Activated naive CD8-positive, alpha-beta T cell treated with anti-CD3 and anti-CD28 coated beads, Interleukin-2, amount 50 U/mL, for 24 hours (primary cell): Measurements from ENCODE around the gene MYO18B.

Experiments
- ATAC-seq: fragments of 150-1000 bp; cut with Tn5 transposase; one replicate; pipeline ENCODE4 v1.10.0; 2021
- DNase-seq: peaks from one replicate; pipeline ENCODE4 v3.0.0; 2021
- H3K27ac Mint-ChIP-seq: one replicate; pipeline ENCODE4 v1.8.0; 2021; ENCODE audit warnings: mild to moderate bottlenecking, mixed read lengths
- H3K27me3 Mint-ChIP-seq: one replicate; pipeline ENCODE4 v1.8.0; 2021; ENCODE audit warnings: mixed read lengths
- H3K36me3 Mint-ChIP-seq: one replicate; pipeline ENCODE4 v1.8.0; 2021; ENCODE audit warnings: low read depth, mixed read lengths
- H3K4me1 Mint-ChIP-seq: one replicate; pipeline ENCODE4 v1.8.0; 2021; ENCODE audit warnings: mixed read lengths
- H3K4me3 Mint-ChIP-seq: one replicate; pipeline ENCODE4 v1.8.0; 2021; ENCODE audit warnings: mild to moderate bottlenecking, moderate library complexity, mixed read lengths
- H3K9me3 Mint-ChIP-seq: one replicate; pipeline ENCODE4 v1.8.0; 2021; ENCODE audit warnings: mixed read lengths

MYO18B gene

GRCh38 chr22:25881210-25881755, 139.3 kb downstream of the MYO18B start:
- Mint-ChIP-seq H3K4me3 (no peak overlapping the region), H3K27me3 (peaks cover 6% of the 10 kb centered on the region), H3K36me3 (no peaks in the 10 kb centered on the region), H3K9me3 (no peaks in the 10 kb centered on the region), H3K27ac (no peak overlapping the region), H3K4me1 (no peaks in the 10 kb centered on the region)
- ATAC-seq (no peak), DNase-seq (no peak)

DNA sequence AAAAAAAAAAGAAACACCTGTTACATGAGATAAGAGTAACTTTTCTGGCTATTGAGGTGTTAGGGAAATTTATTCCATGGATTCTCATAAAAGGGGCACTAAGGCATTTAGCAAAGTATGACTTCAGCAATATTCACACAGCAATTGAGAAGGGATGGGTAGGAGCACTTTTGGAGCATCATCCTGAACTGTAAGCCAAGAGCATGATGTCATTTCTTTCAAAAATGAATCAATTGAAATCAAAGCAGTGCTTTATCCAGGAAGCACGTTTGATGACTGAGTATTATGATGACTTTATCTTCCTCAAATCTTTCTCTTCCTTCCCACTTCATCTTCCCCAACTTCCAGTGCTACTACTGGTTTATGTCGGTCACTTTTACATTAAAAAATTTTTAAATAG, 140.4 kb downstream of the MYO18B start:
- DNase-seq (no peak), ATAC-seq (no peak)
- Mint-ChIP-seq H3K4me1 (no peaks in the 10 kb centered on the region), H3K27me3 (peaks cover 6% of the 10 kb centered on the region), H3K27ac (no peak overlapping the region), H3K9me3 (no peaks in the 10 kb centered on the region), H3K36me3 (no peaks in the 10 kb centered on the region), H3K4me3 (no peak overlapping the region)

- Mint-ChIP-seq H3K36me3 (no peaks in the 10 kb centered on the region), H3K4me1 (no peaks in the 10 kb centered on the region), H3K27me3 (peaks cover 6% of the 10 kb centered on the region), H3K9me3 (no peaks in the 10 kb centered on the region), H3K27ac (no peak overlapping the region), H3K4me3 (no peak overlapping the region)
- ATAC-seq (no peak), DNase-seq (no peak)
Measured at GRCh38 chr22:25883482-25884033, 141.6 kb downstream of the MYO18B start.

DNA sequence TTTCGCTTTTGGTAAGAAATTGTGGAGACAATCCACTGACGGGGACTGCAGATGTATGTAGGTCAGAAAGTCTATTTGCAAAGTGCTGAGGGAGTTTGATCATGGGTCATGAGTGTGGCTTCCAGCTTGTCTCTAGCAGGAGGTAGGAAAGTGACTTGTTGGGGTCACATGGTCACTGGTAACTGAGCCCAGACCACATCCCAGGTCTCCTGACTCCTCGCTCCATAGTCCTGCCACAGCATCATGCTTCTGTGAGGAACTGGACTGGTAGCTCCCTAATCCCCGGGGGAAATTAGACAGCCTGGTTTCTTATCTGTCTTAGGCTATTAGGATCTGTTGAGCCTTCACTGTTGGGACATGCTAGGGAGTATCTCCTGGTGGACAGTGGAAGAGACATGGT, 142.1 kb downstream of the MYO18B start:
- H3K27me3 Mint-ChIP-seq, result peaks cover 6% of the 10 kb centered on the region
- ATAC-seq (no peak), DNase-seq (no peak)
- no peak overlapping the region for H3K4me3 Mint-ChIP-seq
- H3K4me1 Mint-ChIP-seq, result no peaks in the 10 kb centered on the region
- H3K36me3 Mint-ChIP-seq, result no peaks in the 10 kb centered on the region
- H3K27ac Mint-ChIP-seq, result no peak overlapping the region
- no peaks in the 10 kb centered on the region for H3K9me3 Mint-ChIP-seq

DNA sequence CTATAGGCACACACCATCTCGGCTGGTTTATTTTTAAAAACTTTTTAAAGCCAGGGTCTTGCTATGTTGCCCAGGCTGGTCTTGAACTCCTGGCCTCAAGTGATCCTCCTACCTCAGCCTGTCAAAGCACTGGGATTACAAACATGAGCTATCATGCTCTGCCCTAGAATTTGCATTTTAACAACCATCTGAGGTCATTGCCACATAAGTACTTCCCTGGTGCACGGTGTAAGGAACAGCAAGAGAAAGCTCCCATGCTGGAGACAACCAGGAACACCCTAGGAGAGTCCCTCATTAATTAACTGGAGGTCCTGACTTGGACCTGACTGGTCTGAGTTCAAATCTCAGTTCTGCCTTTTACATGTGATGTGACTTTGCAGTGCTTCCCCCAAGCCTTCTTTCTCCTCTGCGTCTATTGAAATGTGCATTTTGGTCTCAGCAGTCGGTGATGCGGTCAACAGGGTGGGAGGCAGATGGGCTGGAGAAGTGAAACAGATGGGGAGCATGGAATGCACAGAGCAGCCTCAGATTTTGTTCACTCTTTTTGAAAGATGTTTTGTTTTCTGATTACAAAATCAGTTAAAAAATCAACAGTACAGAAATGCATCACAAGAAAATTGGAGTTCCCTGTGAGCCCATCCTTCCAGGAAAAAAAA, 146.5 kb downstream of the MYO18B start:
- H3K27ac Mint-ChIP-seq, result no peak overlapping the region
- H3K4me1 Mint-ChIP-seq, result no peaks in the 10 kb centered on the region
- ATAC-seq (no peak), DNase-seq (no peak)
- H3K9me3 Mint-ChIP-seq, result no peaks in the 10 kb centered on the region
- no peaks in the 10 kb centered on the region for H3K36me3 Mint-ChIP-seq
- H3K27me3 Mint-ChIP-seq, result peaks cover 13% of the 10 kb centered on the region
- no peak overlapping the region for H3K4me3 Mint-ChIP-seq

GRCh38 chr22:25890651-25891050, 148.7 kb downstream of the MYO18B start:
- Mint-ChIP-seq H3K36me3 (no peaks in the 10 kb centered on the region), H3K4me3 (no peak overlapping the region), H3K4me1 (no peaks in the 10 kb centered on the region), H3K27ac (no peak overlapping the region), H3K27me3 (peaks cover 9% of the 10 kb centered on the region), H3K9me3 (no peaks in the 10 kb centered on the region)
- ATAC-seq (no peak), DNase-seq (no peak)

DNA sequence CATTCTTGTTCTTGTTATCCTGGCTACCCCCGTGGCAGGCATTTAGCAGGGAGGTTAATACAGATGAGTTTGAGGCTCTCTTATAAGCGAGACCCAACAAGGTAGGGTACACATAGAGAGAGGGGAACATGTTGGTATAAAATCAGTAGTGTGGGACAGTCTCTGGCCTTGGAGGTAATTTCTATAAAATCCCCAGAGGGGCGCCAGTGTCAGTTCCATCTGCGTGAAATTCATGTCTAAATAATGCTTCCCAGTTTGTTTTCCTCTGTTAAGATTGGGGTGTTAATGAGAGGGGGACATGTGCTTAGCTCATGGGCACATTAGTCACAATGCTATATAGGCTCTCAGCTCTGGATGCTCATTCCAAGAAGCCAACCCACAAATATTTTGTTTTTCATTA, 150.7 kb downstream of the MYO18B start:
- Mint-ChIP-seq H3K9me3 (no peaks in the 10 kb centered on the region), H3K4me1 (no peaks in the 10 kb centered on the region)
- DNase-seq, result no peak

DNA sequence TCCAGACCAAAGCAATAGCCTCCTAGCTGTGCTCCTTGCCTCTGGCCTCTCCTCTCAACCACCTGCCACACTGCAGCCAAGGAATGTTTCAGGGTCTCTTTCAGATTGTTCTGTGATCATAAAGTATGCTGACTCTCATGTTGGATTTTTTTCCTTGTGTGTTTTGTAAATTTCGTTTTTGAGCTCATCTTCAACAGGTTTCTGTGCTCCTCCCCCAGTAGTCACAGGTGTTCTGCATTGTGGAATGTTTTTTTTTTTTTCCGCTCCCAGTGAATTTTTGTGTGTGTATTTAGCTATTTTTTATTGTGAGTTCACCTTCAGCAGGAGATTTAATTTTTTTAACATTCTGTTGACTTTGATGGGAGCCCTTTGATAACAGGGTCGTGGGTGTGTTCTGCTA, 153.7 kb downstream of the MYO18B start:
- Mint-ChIP-seq H3K4me3 (no peak overlapping the region), H3K27me3 (peaks cover 3% of the 10 kb centered on the region), H3K27ac (no peak overlapping the region), H3K4me1 (no peaks in the 10 kb centered on the region), H3K9me3 (no peaks in the 10 kb centered on the region), H3K36me3 (no peaks in the 10 kb centered on the region)
- ATAC-seq (no peak), DNase-seq (no peak)

More for the DNA sequence above, 150.7 kb downstream of the MYO18B start:
- H3K27me3 Mint-ChIP-seq, result peaks cover 9% of the 10 kb centered on the region
- no peak overlapping the region for H3K27ac Mint-ChIP-seq
- H3K36me3 Mint-ChIP-seq, result no peaks in the 10 kb centered on the region
- no peak overlapping the region for H3K4me3 Mint-ChIP-seq
- ATAC-seq, result no peak

DNA sequence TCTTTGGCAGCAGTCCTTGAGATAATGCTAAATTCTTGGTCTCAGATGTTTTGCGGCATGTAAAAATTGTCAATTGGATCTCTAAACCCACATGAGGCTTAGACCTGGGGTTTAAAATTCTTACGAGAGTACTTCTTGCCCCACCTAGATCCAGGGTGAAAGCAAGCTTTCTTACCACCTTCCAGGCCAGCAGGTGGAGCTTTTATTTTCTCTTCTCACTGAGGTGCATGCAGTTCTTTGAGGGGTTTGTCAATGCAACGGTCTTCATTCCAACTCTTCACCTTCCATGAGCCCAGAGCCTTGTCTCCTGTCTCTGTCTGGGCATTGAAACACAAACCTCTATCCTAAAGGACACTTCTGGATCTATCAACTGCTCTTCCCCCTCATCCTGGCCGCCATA, 154.1 kb downstream of the MYO18B start:
- no peak overlapping the region for H3K4me3 Mint-ChIP-seq
- peaks cover 2% of the 10 kb centered on the region for H3K27me3 Mint-ChIP-seq
- H3K36me3 Mint-ChIP-seq, result no peaks in the 10 kb centered on the region
- no peaks in the 10 kb centered on the region for H3K9me3 Mint-ChIP-seq
- no peaks in the 10 kb centered on the region for H3K4me1 Mint-ChIP-seq
- DNase-seq (no peak), ATAC-seq (no peak)
- H3K27ac Mint-ChIP-seq, result no peak overlapping the region

- peaks cover 6% of the 10 kb centered on the region for H3K27me3 Mint-ChIP-seq
- no peak for ATAC-seq
Measured at GRCh38 chr22:25896592-25896991, 154.6 kb downstream of the MYO18B start.

GRCh38 chr22:25898707-25899365, 156.8 kb downstream of the MYO18B start:
- DNase-seq (no peak), ATAC-seq (no peak)
- Mint-ChIP-seq H3K27ac (no peak overlapping the region), H3K4me3 (no peak overlapping the region), H3K36me3 (no peaks in the 10 kb centered on the region), H3K27me3 (peaks cover 9% of the 10 kb centered on the region), H3K4me1 (no peaks in the 10 kb centered on the region), H3K9me3 (no peaks in the 10 kb centered on the region)

More at GRCh38 chr22:25896592-25896991, 154.6 kb downstream of the MYO18B start:
- no peak overlapping the region for H3K27ac Mint-ChIP-seq
- no peak overlapping the region for H3K4me3 Mint-ChIP-seq
- no peak for DNase-seq
- H3K9me3 Mint-ChIP-seq, result no peaks in the 10 kb centered on the region
- H3K36me3 Mint-ChIP-seq, result no peaks in the 10 kb centered on the region
- H3K4me1 Mint-ChIP-seq, result no peaks in the 10 kb centered on the region

DNA sequence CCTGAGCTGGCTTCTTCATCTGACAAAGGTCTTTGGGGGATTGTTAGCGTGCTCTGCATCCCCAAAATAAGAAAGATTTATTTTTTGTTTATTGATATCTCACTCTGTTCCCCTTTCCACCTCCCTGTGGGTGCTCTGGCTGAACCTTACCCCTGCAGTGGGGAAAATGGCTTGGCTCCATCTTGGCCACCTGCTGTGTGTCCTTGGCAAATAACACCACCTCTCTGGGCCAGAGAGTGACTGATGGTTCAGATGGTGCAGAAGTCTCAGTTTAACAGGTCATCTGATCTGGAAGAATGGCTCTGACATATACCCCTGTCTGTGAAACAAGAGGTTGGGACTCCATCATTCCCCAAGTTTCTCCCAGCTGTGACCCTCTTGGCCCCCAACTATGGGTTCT, 157.6 kb downstream of the MYO18B start:
- H3K27me3 Mint-ChIP-seq, result peaks cover 9% of the 10 kb centered on the region

DNA sequence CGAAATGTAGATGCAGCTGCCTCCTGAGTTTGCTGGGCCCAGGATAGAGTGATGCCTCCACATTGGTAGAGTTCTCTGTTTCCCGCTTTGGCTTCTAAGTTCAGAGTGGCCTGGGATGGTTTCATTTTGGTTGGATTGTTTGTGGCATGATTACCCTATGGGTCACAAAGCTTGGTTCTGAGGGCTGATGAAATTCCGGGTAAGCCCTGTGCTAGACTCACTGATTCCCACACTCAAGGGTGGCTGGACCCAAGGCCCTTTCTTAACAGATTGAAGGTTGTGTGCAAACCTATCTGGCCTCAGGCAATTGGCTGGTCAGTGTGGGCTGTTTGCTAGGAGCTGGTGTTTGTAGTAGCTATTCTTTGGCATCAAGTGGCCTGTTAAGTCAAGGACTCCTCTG, 158.4 kb downstream of the MYO18B start:
- Mint-ChIP-seq H3K4me1 (no peaks in the 10 kb centered on the region), H3K27ac (no peak overlapping the region), H3K9me3 (no peaks in the 10 kb centered on the region), H3K36me3 (no peaks in the 10 kb centered on the region), H3K4me3 (no peak overlapping the region), H3K27me3 (peaks cover 11% of the 10 kb centered on the region)
- no peak for ATAC-seq
- no peak for DNase-seq

More for the DNA sequence above, 157.6 kb downstream of the MYO18B start:
- Mint-ChIP-seq H3K9me3 (no peaks in the 10 kb centered on the region), H3K4me1 (no peaks in the 10 kb centered on the region), H3K27ac (no peak overlapping the region), H3K4me3 (no peak overlapping the region), H3K36me3 (no peaks in the 10 kb centered on the region)
- no peak for DNase-seq
- no peak for ATAC-seq

- no peak overlapping the region for H3K27ac Mint-ChIP-seq
- no peak for ATAC-seq
- no peaks in the 10 kb centered on the region for H3K4me1 Mint-ChIP-seq
- DNase-seq, result no peak
- no peak overlapping the region for H3K4me3 Mint-ChIP-seq
- peaks cover 12% of the 10 kb centered on the region for H3K27me3 Mint-ChIP-seq
- H3K9me3 Mint-ChIP-seq, result no peaks in the 10 kb centered on the region
- H3K36me3 Mint-ChIP-seq, result no peaks in the 10 kb centered on the region
Measured at GRCh38 chr22:25900880-25901279, 158.9 kb downstream of the MYO18B start.

DNA sequence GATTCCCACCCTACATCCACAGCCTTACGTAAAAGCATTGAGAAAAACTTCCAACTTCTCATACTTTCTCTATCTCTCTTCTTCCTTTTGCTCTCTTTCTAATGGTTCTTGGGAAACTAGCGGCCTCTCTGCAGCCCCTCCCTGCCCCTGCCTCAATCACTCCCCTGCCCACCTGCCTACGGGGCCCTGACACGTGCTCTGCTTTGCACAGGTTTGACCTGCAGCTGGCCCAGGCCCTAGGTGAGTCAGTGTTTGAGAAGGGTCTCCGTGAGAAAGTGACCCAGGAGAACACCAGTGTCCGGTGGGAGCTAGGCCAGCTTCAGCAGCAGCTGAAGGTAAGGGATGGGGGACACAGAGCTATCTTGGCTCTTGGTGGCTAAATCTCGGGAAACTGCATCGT, 160.4 kb downstream of the MYO18B start:
- peaks cover 12% of the 10 kb centered on the region for H3K27me3 Mint-ChIP-seq
- ATAC-seq (no peak), DNase-seq (no peak)
- peaks cover 8% of the 10 kb centered on the region for H3K9me3 Mint-ChIP-seq
- no peak overlapping the region for H3K27ac Mint-ChIP-seq
- H3K4me1 Mint-ChIP-seq, result no peaks in the 10 kb centered on the region
- no peaks in the 10 kb centered on the region for H3K36me3 Mint-ChIP-seq
- H3K4me3 Mint-ChIP-seq, result no peak overlapping the region
